ENCODE data around the gene COTL1.
A peak's percentile ranks its signal among the peaks of the same experiment; 100 is the strongest.

Gene COTL1

GRCh38 chr16:84597931-84598351 lies 19.9 kb downstream of the COTL1 start:
- FAIRE-seq = no peak
- DNase-seq (ENCODE audit: low spot score) = no peak

- FAIRE-seq (no peak), DNase-seq (ENCODE audit: low spot score) (no peak)
These were observed 20.4 kb downstream of the COTL1 start for GRCh38 chr16:84597528-84597896.

GRCh38 chr16:84596801-84597527 lies 20.9 kb downstream of the COTL1 start:
- FAIRE-seq (no peak), DNase-seq (ENCODE audit: low spot score) (no peak)

- no peak for DNase-seq (ENCODE audit: low spot score)
- FAIRE-seq = no peak
These were observed 21.7 kb downstream of the COTL1 start for GRCh38 chr16:84596161-84596560.

- FAIRE-seq = no peak
- DNase-seq (ENCODE audit: low spot score) = no peak
These were observed 22.8 kb downstream of the COTL1 start for GRCh38 chr16:84595052-84595481.

- DNase-seq (ENCODE audit: low spot score) (no peak), FAIRE-seq (no peak)
These were observed 23.2 kb downstream of the COTL1 start for GRCh38 chr16:84594725-84595038.

GRCh38 chr16:84593825-84594724 lies 23.8 kb downstream of the COTL1 start:
- no peak for DNase-seq (ENCODE audit: low spot score)
- FAIRE-seq = no peak

- FAIRE-seq (no peak), DNase-seq (ENCODE audit: low spot score) (no peak)
These were observed 25.2 kb downstream of the COTL1 start for GRCh38 chr16:84592718-84593117.

GRCh38 chr16:84589975-84590719 lies 27.7 kb downstream of the COTL1 start:
- DNase-seq (ENCODE audit: low spot score) (no peak), FAIRE-seq (no peak)

- no peak for FAIRE-seq
- no peak for DNase-seq (ENCODE audit: low spot score)
These were observed 28.9 kb downstream of the COTL1 start for GRCh38 chr16:84588991-84589390.

GRCh38 chr16:84585886-84586285 lies 32.0 kb downstream of the COTL1 start:
- no peak for DNase-seq (ENCODE audit: low spot score)
- no peak for FAIRE-seq

GRCh38 chr16:84585467-84585866 lies 32.4 kb downstream of the COTL1 start:
- FAIRE-seq = no peak
- no peak for DNase-seq (ENCODE audit: low spot score)

- DNase-seq (ENCODE audit: low spot score) = no peak
- no peak for FAIRE-seq
These were observed 33.2 kb downstream of the COTL1 start for GRCh38 chr16:84584678-84585077.

GRCh38 chr16:84583995-84584394 lies 33.9 kb downstream of the COTL1 start:
- DNase-seq (ENCODE audit: low spot score) (no peak), FAIRE-seq (no peak)

- DNase-seq (ENCODE audit: low spot score) (peak; percentile 27), FAIRE-seq (no peak)
These were observed 34.8 kb downstream of the COTL1 start for GRCh38 chr16:84582958-84583516.

GRCh38 chr16:84581158-84581557 lies 36.7 kb downstream of the COTL1 start:
- no peak for FAIRE-seq
- DNase-seq (ENCODE audit: low spot score) = no peak

- no peak for DNase-seq (ENCODE audit: low spot score)
- no peak for FAIRE-seq
These were observed 37.9 kb downstream of the COTL1 start for GRCh38 chr16:84579936-84580335.

- no peak for DNase-seq (ENCODE audit: low spot score)
- no peak for FAIRE-seq
These were observed 39.2 kb downstream of the COTL1 start for GRCh38 chr16:84578538-84579126.

- no peak for DNase-seq (ENCODE audit: low spot score)
- FAIRE-seq = no peak
These were observed 40.7 kb downstream of the COTL1 start for GRCh38 chr16:84577034-84577803.

GRCh38 chr16:84575914-84576313 lies 42.0 kb downstream of the COTL1 start:
- no peak for FAIRE-seq

GRCh38 chr16:84574191-84574590 lies 43.7 kb downstream of the COTL1 start:
- FAIRE-seq (no peak), DNase-seq (ENCODE audit: low spot score) (no peak)

More at GRCh38 chr16:84575914-84576313, 42.0 kb downstream of the COTL1 start:
- DNase-seq (ENCODE audit: low spot score) = no peak
